Measurements from ENCODE around the gene TRUB2.
"Not testable (repeated sequence)": the region's sequence is repeated elsewhere in the genome, so short reads cannot be mapped to it uniquely, and the experiment has no call there.

TRUB2 gene

DNA sequence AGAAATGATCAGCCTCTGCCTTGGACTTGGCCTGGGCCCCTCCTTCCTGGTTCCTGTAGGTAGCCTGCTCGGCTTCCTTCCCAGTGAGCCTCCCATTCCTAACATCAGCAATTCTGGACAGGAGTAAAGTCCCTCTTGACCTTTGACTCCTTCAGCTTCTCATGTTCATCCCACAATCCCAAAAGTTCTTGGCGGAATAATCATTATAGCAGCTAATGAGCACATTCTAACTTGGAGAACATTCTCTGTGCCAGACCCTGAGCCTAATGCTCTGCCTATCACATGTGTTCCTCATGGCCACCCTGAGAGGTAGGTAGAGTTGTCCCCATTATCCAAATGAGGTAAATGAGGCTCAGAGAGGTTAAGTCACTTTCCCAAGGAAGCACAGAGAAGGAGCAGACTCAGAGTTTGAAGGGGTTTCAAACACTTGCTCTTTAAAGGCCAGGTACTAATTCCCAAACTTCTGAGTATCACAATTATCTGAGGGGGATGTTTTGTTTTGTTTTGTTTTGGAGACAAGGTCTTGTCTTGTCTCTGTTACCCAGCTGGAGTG lies 24.9 kb downstream of the TRUB2 start:
- no peak for DNase-seq

DNA sequence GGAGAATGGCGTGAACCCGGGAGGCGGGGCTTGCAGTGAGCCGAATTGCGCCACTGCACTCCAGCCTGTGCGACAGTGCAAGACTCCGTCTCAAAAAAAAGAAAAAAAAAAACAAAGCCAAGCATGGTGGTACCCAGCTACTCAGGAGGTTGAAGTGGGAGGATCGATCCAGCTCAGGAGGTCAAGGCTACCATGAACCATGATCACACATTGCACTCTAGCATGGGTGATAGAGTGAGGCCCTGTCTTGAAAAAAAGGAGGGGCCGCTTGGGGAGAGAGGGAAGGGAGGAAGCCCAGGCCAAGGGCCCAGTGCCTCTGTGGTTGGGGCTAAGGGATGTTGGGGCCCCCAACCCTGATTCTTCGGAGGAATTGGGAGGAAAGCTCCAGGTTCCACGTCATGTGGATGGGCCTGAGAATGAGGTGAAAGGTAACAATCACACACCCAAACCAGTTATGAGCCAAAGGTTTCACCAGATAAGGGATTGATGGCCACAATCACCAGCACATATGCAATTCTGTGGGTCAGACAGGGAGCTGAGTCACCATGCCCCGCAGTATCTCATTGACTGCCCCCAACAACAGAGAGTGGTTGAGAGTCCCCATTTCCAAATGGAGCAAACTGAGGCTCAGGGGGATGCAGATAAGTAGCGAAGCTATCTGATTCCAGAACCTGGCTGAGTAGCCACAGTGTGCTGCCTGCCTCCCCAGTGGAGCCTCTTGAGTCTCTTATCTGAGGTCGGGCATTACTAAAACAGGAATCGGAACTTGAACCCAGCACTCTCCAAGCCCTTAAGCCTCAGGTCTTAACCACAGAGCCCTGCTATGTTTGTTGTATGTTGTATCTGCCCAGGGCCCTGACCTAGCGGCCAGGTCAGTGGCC lies 25.7 kb downstream of the TRUB2 start:
- DNase-seq, result no peak

DNA sequence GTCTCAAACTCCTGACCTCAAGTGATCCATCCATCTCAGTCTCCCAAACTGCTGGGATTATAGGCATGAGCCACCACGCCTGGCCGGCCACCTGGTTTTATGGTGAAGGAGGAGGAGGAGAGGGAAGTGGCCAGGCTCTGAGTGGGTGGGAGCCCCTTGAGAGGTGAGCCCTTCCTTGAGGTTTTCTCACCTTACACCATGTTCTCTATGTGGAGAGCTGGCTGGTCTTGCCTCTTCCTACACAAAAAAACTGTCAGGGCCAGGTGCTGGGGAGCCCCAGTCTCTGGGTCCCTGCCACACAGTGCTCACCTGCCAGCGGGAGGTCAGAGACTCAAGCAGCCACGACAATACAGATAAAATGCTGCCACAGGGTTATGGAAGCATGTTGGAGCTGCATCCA lies 28.1 kb downstream of the TRUB2 start:
- no peak for DNase-seq

DNA sequence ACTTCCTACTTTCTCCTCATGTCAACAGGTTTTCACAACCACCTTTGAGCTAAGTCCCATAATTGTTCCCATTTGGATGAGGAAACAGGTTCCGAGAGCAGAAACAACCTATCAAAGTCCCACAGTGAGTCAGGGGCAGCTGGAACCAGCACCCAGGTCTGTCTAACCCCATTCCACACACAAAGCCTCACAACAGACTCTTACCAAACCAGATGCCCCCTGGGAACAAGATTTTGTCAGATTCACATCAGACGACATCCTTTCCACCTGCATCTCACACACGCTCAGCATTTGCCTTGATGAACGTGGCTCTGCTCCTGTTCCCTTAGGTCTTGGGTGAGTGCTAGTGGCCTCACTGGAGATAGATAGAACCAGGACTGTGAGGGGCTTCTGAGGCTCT lies 29.2 kb downstream of the TRUB2 start:
- no peak for DNase-seq

GRCh38 chr9:128292009-128292408 lies 30.2 kb downstream of the TRUB2 start:
- DNase-seq, result no peak

- no peak for DNase-seq
These were observed 33.8 kb downstream of the TRUB2 start for GRCh38 chr9:128288273-128289004.

DNA sequence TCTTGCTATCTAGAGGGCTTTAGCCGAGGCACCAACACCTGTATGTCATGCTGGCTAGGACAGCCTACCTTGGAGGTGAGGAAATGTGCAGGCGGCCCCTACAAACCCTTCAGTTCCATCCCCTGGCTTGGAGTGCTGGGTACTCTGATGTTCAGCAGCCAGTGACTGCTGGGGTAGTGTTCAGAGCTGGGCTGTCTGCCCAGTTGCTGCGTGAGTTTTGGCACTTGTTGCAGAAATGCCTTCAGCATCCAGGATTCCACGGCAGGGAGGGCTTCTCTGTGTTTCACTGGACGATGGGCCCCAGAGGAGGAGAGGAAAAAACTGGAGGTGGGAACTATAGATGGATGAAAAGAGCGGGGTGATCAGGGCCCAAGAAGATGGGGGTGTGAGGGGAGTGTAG lies 35.8 kb downstream of the TRUB2 start:
- no peak for DNase-seq

GRCh38 chr9:128285033-128285784 lies 37.0 kb downstream of the TRUB2 start:
- no peak for DNase-seq

- no peak for DNase-seq
These were observed 39.7 kb downstream of the TRUB2 start for GRCh38 chr9:128282500-128282899.

DNA sequence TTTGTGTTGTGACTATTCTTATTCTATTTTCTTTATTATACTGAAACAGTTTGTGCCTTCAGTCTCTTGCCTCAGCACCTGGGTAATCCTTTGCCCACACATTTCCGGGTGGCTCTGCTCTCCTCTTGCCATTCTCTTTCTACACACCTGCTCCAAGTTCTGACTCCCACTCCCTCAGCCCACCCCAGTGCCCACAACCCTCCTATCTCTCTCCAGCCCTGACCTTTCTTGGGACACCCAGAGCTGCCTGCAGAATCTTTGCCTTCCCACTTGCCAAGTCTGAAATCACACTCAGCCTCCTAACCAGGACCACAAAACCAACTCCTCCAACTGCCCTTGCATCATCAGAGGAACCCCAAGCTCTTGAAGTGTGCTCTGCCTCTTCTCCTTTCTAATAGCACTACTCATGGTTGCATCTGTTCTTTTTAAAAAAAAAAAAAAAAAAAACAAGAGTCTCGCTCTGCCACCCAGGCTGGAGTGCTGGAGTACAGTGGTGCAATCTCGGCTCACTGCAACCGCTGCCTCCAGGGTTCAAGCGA lies 42.1 kb downstream of the TRUB2 start:
- DNase-seq, result no peak

GRCh38 chr9:128279088-128280073 lies 42.9 kb downstream of the TRUB2 start:
- DNase-seq, result not testable (repeated sequence)

DNA sequence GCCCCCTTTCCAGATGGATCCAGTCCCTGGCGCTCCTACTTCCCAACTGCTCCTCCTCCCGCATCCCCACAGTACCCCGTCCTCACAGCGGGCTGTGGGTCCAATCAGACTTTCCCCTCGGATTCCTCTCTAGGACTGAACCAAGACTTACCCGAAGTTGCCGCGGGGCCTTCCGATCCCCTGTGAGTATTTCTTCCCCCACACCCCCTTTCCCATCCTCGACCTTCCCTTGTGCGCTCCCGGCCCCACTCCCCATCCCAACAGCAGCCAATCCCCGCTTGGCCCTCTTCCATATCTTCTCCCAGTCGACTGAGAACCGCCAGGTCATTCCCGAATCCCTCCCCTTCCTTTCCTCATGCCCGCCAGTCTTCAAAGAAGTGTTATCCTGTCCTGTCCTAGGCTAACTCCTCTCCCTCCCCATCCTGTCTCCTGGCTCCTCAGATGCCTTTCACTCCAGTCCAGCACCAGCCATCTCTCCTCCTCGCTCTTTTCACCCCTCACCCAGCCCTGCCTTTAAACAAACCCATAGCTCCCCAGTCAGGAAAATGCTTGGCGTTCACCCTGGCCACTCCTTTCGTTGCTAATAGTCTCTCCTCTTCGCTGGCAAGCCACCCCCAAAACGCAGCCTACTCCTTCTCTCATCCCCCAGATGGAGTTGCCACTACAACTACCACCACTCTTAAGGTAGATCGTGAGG lies 45.5 kb downstream of the TRUB2 start:
- DNase-seq, result no peak

- peak; percentile 100 for DNase-seq
These were observed 46.2 kb downstream of the TRUB2 start, which contains the start of gene SWI5 for GRCh38 chr9:128276008-128276573. Gene SWI5 (plus strand): TSS chr9:128276276.

- no peak for DNase-seq
These were observed 46.8 kb downstream of the TRUB2 start, which contains the start of gene GOLGA2 for GRCh38 chr9:128275198-128276007. Gene GOLGA2 (minus strand): TSS chr9:128276007. CDS start chr9:128275976, 31 bp downstream.

- no peak for DNase-seq
These were observed 48.0 kb downstream of the TRUB2 start for GRCh38 chr9:128274245-128274644.

DNA sequence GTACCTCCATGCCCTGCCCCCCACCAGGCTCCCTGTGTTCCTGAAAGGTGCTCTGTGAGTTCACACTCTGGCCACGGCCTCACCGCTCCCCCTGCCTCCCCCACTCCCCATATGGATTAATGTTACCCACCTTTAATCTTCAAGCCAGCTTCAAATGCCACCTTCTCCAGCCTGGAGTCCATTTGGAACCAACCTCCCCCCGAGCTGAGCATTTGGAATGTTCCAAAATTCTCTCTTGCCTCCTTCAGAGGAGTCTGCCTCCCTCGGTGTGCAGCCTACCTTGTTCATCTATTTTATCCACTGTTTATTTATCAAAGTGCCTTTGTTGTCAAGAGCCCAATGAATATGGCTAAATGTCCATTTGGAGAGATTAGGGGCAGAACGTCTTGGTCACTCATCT lies 50.7 kb downstream of the TRUB2 start:
- no peak for DNase-seq

GRCh38 chr9:128271112-128271511 lies 51.1 kb downstream of the TRUB2 start:
- DNase-seq, result no peak

GRCh38 chr9:128266868-128267590 lies 55.2 kb downstream of the TRUB2 start:
- no peak for DNase-seq

GRCh38 chr9:128265348-128265847 lies 56.8 kb downstream of the TRUB2 start:
- no peak for DNase-seq
